ENCODE results near the gene CD6. TPM values are rescaled to one million over a fixed set of nuclear protein-coding genes. Genes with fewer than 3 reads are reported as not detected.

The CD6 gene
- total and polyA plus RNA-seq, 10 of the 15 experiments (the other 5 are each of a cell fraction or from before 2014, with no cell fraction given): 0.37 to 17.6 (median 6.2) TPM

DNA sequence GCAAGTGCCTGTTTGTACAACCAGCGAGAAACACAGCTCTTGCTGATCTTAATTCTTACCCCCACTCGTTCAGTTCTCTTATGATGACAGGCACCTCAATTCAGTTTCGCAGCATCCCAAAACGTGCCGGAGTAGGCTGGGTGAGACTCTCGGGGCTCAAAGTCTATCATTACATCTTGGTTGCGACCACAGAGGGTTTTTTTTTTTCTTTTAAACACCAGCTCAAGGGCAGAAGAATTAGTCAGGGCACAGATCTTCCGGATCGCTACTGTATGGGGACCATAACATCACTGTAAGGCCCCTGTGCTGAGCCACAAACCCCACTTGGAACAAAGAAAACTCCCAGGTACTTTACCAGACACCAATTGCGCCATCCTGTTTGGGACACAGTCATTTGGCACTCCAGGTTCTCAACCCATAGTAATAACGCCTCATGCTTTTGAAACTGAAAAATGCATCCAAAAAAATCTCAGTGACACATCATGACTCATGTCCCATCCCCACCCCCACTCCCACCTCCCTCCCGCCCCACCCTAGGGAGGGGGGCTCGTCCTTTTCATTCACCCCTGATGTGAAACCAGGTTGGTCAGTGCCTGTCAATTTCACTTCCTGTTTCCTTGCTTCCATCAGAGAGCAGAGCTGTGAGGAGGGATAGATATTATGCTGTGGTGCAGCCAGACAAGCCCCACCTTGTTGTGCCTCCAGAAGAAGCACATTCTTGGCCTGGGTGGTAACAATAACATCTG, 89.8 kb downstream of the CD6 start (continued):
- TF ChIP-seq, protein P1, sequence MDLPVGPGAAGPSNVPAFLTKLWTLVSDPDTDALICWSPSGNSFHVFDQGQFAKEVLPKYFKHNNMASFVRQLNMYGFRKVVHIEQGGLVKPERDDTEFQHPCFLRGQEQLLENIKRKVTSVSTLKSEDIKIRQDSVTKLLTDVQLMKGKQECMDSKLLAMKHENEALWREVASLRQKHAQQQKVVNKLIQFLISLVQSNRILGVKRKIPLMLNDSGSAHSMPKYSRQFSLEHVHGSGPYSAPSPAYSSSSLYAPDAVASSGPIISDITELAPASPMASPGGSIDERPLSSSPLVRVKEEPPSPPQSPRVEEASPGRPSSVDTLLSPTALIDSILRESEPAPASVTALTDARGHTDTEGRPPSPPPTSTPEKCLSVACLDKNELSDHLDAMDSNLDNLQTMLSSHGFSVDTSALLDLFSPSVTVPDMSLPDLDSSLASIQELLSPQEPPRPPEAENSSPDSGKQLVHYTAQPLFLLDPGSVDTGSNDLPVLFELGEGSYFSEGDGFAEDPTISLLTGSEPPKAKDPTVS (IDR thresholded peaks at IDR 0.05; ENCODE audit: low read depth, low read length): 0 out of 2 replicates have a peak, but pooled peaks have one; percentile 20
- no peak; the same call in 1 of the 2 replicates for TF ChIP-seq CBX5 (IDR thresholded peaks at IDR 0.05; ENCODE audit: low read depth)
- TF ChIP-seq EED (IDR thresholded peaks at IDR 0.05; ENCODE audit: low read depth): peak; percentile 99
- peak; percentile 80 for TF ChIP-seq CBFB (IDR thresholded peaks at IDR 0.05; ENCODE audit: low read depth)
- TF ChIP-seq, protein P2, sequence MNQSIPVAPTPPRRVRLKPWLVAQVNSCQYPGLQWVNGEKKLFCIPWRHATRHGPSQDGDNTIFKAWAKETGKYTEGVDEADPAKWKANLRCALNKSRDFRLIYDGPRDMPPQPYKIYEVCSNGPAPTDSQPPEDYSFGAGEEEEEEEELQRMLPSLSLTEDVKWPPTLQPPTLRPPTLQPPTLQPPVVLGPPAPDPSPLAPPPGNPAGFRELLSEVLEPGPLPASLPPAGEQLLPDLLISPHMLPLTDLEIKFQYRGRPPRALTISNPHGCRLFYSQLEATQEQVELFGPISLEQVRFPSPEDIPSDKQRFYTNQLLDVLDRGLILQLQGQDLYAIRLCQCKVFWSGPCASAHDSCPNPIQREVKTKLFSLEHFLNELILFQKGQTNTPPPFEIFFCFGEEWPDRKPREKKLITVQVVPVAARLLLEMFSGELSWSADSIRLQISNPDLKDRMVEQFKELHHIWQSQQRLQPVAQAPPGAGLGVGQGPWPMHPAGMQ (IDR thresholded peaks at IDR 0.05; ENCODE audit: borderline replicate concordance): no peak
- TF ChIP-seq, protein P3, sequence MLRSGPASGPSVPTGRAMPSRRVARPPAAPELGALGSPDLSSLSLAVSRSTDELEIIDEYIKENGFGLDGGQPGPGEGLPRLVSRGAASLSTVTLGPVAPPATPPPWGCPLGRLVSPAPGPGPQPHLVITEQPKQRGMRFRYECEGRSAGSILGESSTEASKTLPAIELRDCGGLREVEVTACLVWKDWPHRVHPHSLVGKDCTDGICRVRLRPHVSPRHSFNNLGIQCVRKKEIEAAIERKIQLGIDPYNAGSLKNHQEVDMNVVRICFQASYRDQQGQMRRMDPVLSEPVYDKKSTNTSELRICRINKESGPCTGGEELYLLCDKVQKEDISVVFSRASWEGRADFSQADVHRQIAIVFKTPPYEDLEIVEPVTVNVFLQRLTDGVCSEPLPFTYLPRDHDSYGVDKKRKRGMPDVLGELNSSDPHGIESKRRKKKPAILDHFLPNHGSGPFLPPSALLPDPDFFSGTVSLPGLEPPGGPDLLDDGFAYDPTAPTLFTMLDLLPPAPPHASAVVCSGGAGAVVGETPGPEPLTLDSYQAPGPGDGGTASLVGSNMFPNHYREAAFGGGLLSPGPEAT (IDR thresholded peaks at IDR 0.05; ENCODE audit: low read depth): peak; percentile 95
- TF ChIP-seq, protein P4, sequence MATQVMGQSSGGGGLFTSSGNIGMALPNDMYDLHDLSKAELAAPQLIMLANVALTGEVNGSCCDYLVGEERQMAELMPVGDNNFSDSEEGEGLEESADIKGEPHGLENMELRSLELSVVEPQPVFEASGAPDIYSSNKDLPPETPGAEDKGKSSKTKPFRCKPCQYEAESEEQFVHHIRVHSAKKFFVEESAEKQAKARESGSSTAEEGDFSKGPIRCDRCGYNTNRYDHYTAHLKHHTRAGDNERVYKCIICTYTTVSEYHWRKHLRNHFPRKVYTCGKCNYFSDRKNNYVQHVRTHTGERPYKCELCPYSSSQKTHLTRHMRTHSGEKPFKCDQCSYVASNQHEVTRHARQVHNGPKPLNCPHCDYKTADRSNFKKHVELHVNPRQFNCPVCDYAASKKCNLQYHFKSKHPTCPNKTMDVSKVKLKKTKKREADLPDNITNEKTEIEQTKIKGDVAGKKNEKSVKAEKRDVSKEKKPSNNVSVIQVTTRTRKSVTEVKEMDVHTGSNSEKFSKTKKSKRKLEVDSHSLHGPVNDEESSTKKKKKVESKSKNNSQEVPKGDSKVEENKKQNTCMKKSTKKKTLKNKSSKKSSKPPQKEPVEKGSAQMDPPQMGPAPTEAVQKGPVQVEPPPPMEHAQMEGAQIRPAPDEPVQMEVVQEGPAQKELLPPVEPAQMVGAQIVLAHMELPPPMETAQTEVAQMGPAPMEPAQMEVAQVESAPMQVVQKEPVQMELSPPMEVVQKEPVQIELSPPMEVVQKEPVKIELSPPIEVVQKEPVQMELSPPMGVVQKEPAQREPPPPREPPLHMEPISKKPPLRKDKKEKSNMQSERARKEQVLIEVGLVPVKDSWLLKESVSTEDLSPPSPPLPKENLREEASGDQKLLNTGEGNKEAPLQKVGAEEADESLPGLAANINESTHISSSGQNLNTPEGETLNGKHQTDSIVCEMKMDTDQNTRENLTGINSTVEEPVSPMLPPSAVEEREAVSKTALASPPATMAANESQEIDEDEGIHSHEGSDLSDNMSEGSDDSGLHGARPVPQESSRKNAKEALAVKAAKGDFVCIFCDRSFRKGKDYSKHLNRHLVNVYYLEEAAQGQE (IDR thresholded peaks at IDR 0.05; ENCODE audit: low read depth, low read length): 0 out of 2 replicates have a peak, but pooled peaks have one; percentile 12
- TF ChIP-seq, protein P5, sequence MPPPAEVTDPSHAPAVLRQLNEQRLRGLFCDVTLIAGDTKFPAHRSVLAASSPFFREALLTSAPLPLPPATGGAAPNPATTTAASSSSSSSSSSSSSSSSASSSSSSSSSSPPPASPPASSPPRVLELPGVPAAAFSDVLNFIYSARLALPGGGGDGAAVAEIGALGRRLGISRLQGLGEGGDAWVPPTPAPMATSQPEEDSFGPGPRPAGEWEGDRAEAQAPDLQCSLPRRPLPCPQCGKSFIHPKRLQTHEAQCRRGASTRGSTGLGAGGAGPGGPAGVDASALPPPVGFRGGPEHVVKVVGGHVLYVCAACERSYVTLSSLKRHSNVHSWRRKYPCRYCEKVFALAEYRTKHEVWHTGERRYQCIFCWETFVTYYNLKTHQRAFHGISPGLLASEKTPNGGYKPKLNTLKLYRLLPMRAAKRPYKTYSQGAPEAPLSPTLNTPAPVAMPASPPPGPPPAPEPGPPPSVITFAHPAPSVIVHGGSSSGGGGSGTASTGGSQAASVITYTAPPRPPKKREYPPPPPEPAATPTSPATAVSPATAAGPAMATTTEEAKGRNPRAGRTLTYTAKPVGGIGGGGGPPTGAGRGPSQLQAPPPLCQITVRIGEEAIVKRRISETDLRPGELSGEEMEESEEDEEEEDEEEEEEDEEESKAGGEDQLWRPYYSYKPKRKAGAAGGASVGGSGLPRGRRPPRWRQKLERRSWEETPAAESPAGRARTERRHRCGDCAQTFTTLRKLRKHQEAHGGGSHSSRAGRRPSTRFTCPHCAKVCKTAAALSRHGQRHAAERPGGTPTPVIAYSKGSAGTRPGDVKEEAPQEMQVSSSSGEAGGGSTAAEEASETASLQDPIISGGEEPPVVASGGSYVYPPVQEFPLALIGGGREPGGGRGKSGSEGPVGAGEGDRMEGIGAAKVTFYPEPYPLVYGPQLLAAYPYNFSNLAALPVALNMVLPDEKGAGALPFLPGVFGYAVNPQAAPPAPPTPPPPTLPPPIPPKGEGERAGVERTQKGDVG (CRISPR knock-in tag; IDR thresholded peaks at IDR 0.05): no peak
- TF ChIP-seq MTA3 (IDR thresholded peaks at IDR 0.05; ENCODE audit: borderline replicate concordance, low read length): peak; percentile 93; the same call in 1 of the 2 replicates
- no peak for TF ChIP-seq FOS (IDR thresholded peaks at IDR 0.05; ENCODE audit: borderline replicate concordance, extremely low read depth, insufficient read length)
- TF ChIP-seq, protein P6, sequence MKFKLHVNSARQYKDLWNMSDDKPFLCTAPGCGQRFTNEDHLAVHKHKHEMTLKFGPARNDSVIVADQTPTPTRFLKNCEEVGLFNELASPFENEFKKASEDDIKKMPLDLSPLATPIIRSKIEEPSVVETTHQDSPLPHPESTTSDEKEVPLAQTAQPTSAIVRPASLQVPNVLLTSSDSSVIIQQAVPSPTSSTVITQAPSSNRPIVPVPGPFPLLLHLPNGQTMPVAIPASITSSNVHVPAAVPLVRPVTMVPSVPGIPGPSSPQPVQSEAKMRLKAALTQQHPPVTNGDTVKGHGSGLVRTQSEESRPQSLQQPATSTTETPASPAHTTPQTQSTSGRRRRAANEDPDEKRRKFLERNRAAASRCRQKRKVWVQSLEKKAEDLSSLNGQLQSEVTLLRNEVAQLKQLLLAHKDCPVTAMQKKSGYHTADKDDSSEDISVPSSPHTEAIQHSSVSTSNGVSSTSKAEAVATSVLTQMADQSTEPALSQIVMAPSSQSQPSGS (IDR thresholded peaks at IDR 0.05; ENCODE audit: low read length): peak; percentile 90
- TF ChIP-seq EP300 (IDR thresholded peaks at IDR 0.05; ENCODE audit: borderline replicate concordance in 1 of 2, control insufficient read depth in 1 of 2, low read depth in 2 of 2, low read length in 2 of 2): peak; percentile 91 to 99
- no peak for TF ChIP-seq HDAC2 (IDR thresholded peaks at IDR 0.05)
- no peak; the same call in 1 of the 2 replicates for TF ChIP-seq ZNF207 (IDR thresholded peaks at IDR 0.05; ENCODE audit: borderline replicate concordance)
- peak; percentile 38 for TF ChIP-seq YY1 (IDR thresholded peaks at IDR 0.05; ENCODE audit: low read depth, low read length)
